Caco-2 (cell line): ENCODE data around the gene ZNF547. TPM values are rescaled to one million over a fixed set of nuclear protein-coding genes. Genes with fewer than 3 reads are reported as not detected.

ENCODE experiments used
- BruUV-seq: library from RNA; stranded (reverse); fragments of 400-500 nt; replicated peaks from 2 replicates; lab custom pipeline; 2021; lab: Mats Ljungman, UMichigan
- CTCF ChIA-PET: fragments of 300-600 bp; sonication (Branson Sonifier 250); formaldehyde crosslinking; loops from one replicate; lab custom pipeline; 2022; ENCODE audit warnings: antibody characterized with exemption; lab: Charles Lee
- POLR2A ChIA-PET: fragments of 300-600 bp; sonication (Branson Sonifier 250); formaldehyde crosslinking; loops from one replicate; lab custom pipeline; 2022; ENCODE audit warnings: antibody characterized with exemption; lab: Charles Lee
- DNase-seq, 2 experiments: peaks; one replicate each; pipeline versions ENCODE4 v3.0.0 to v3.0.0-alpha.2; 2020 to 2022
- H3K27me3 ChIP-seq: replicated peaks from 2 replicates; pipeline ENCODE4 v1.6.0; 2011; ENCODE audit warnings: low read length; ENCODE audit not compliant: control insufficient read depth, insufficient read depth
- H3K36me3 ChIP-seq: 2 replicates; pipeline ENCODE4 v1.5.1; 2011; ENCODE audit warnings: low read length; ENCODE audit not compliant: control insufficient read depth, insufficient read depth
- H3K4me1 ChIP-seq: fragments of 250-450 bp; sonication (Bioruptor Pico); 2 replicates; pipeline ENCODE4 v1.5.1; 2020; ENCODE audit warnings: mild to moderate bottlenecking
- H3K4me3 ChIP-seq: 2 replicates; pipeline ENCODE4 v1.5.1; 2011; ENCODE audit warnings: low read depth, mild to moderate bottlenecking, control low read depth, low read length
- H3K9me3 ChIP-seq: fragments of 250-450 bp; sonication (Bioruptor Pico); 2 replicates; pipeline ENCODE4 v1.5.1; 2020; ENCODE audit warnings: mild to moderate bottlenecking, moderate library complexity
- H3K27ac Mint-ChIP-seq: one replicate; pipeline ENCODE4 v1.8.0; 2022; ENCODE audit warnings: mixed read lengths; ENCODE audit not compliant: unreplicated experiment
- H3K27me3 Mint-ChIP-seq: one replicate; pipeline ENCODE4 v1.8.0; 2022; ENCODE audit warnings: mixed read lengths; ENCODE audit not compliant: insufficient read depth, unreplicated experiment
- H3K36me3 Mint-ChIP-seq: one replicate; pipeline ENCODE4 v1.8.0; 2022; ENCODE audit warnings: mild to moderate bottlenecking, mixed read lengths; ENCODE audit not compliant: insufficient read depth, unreplicated experiment
- H3K4me1 Mint-ChIP-seq: one replicate; pipeline ENCODE4 v1.8.0; 2022; ENCODE audit warnings: low read depth, mixed read lengths; ENCODE audit not compliant: unreplicated experiment
- H3K4me3 Mint-ChIP-seq: one replicate; pipeline ENCODE4 v1.8.0; 2022; ENCODE audit warnings: mild to moderate bottlenecking, moderate library complexity, mixed read lengths; ENCODE audit not compliant: unreplicated experiment
- H3K9me3 Mint-ChIP-seq: one replicate; pipeline ENCODE4 v1.8.0; 2022; ENCODE audit warnings: mixed read lengths; ENCODE audit not compliant: unreplicated experiment
- CTCF ChIP-seq, 2 experiments: fragments of 200-600 bp in 1 of 2; IDR thresholded peaks; 1 replicate in 1 of 2; 2 replicates in 1 of 2; pipeline versions ENCODE4 v1.5.1 to v1.8.0; 2011 to 2022; ENCODE audit warnings: antibody characterized with exemption in 1 of 2, control low read depth in 1 of 2, inconsistent platforms in 1 of 2, low read depth in 1 of 2, low read length in 1 of 2, mild to moderate bottlenecking in 1 of 2, moderate library complexity in 1 of 2; ENCODE audit not compliant: insufficient read depth in 1 of 2, severe bottlenecking in 1 of 2, unreplicated experiment in 1 of 2
- intact Hi-C: fragments of 100-400 bp; cut with micrococcal nuclease; formaldehyde crosslinking; loops from one replicate; pipeline ENCODE4 v1.10.0; 2022; ENCODE audit not compliant: unreplicated experiment
- total RNA-seq: library from RNA; stranded (reverse); gene quantifications from 2 replicates; pipeline ENCODE4 v1.2.3, GENCODE V29; 2022

Gene ZNF547
- total RNA-seq, 1 experiment from 2014 or later: 1.8 TPM

GRCh38 chr19:57348136-57348535 lies 15.2 kb upstream of the ZNF547 start:
- ChIA-PET POLR2A (no interaction called here), CTCF (no interaction called here)
- no peak overlapping the region for H3K27ac Mint-ChIP-seq
- no peak overlapping the region for H3K4me3 Mint-ChIP-seq
- intact Hi-C loops: no loop called here
- Histone ChIP-seq H3K4me3 (no peak overlapping the region), H3K36me3 (no peaks in the 10 kb centered on the region), H3K27me3 (no peaks in the 10 kb centered on the region), H3K4me1 (no peaks in the 10 kb centered on the region), H3K9me3 (no peaks in the 10 kb centered on the region)
- peaks cover 8% of the 10 kb centered on the region for H3K27me3 Mint-ChIP-seq
- no peak for TF ChIP-seq CTCF (IDR thresholded peaks at IDR 0.05; ENCODE audit: insufficient read depth in 1 of 2, low read depth in 1 of 2, low read length in 1 of 2, severe bottlenecking in 1 of 2, unreplicated experiment in 1 of 2)
- no TSS peak for BruUV-seq
- no peaks in the 10 kb centered on the region for H3K36me3 Mint-ChIP-seq
- H3K9me3 Mint-ChIP-seq: peaks cover 14% of the 10 kb centered on the region
- DNase-seq: no peak
- H3K4me1 Mint-ChIP-seq: no peaks in the 10 kb centered on the region

GRCh38 chr19:57350877-57351805 lies 12.2 kb upstream of the ZNF547 start, which contains the start of gene ZNF304:
ZNF304 (plus strand) TSS chr19:57351271; CDS start chr19:57351665, 394 bp downstream.
- intact Hi-C loops: no loop called here
- peaks cover 14% of the 10 kb centered on the region for H3K9me3 Mint-ChIP-seq
- Histone ChIP-seq H3K27me3 (no peaks in the 10 kb centered on the region), H3K4me3 (no peak within 1 kb of the TSS), H3K36me3 (no peaks in the 10 kb centered on the region), H3K4me1 (no peaks in the 10 kb centered on the region), H3K9me3 (no peaks in the 10 kb centered on the region)
- ChIA-PET POLR2A (no interaction called here), CTCF (no interaction called here)
- peaks cover 9% of the 10 kb centered on the region for H3K27me3 Mint-ChIP-seq
- peak within 1 kb of the TSS; percentile 13 for H3K4me3 Mint-ChIP-seq
- H3K27ac Mint-ChIP-seq: no peak within 1 kb of the TSS
- no peaks in the 10 kb centered on the region for H3K4me1 Mint-ChIP-seq
- DNase-seq: no peak
- no peaks in the 10 kb centered on the region for H3K36me3 Mint-ChIP-seq
- TF ChIP-seq CTCF (IDR thresholded peaks at IDR 0.05; ENCODE audit: insufficient read depth in 1 of 2, low read depth in 1 of 2, low read length in 1 of 2, severe bottlenecking in 1 of 2, unreplicated experiment in 1 of 2): no peak
- no TSS peak for BruUV-seq

GRCh38 chr19:57351867-57352266 lies 11.5 kb upstream of the ZNF547 start:
- H3K27ac Mint-ChIP-seq: no peak overlapping the region
- no peaks in the 10 kb centered on the region for H3K4me1 ChIP-seq
- intact Hi-C loops: no loop called here
- TF ChIP-seq CTCF (IDR thresholded peaks at IDR 0.05; ENCODE audit: insufficient read depth in 1 of 2, low read depth in 1 of 2, low read length in 1 of 2, severe bottlenecking in 1 of 2, unreplicated experiment in 1 of 2): no peak
- no peak overlapping the region for H3K4me3 Mint-ChIP-seq
- peaks cover 9% of the 10 kb centered on the region for H3K27me3 Mint-ChIP-seq
- CTCF ChIA-PET: no interaction called here
- no peak for DNase-seq
- H3K27me3 ChIP-seq: no peaks in the 10 kb centered on the region
- H3K9me3 ChIP-seq: no peaks in the 10 kb centered on the region
- H3K36me3 ChIP-seq: no peaks in the 10 kb centered on the region
- H3K4me1 Mint-ChIP-seq: no peaks in the 10 kb centered on the region
- POLR2A ChIA-PET: no interaction called here
- H3K4me3 ChIP-seq: no peak overlapping the region
- no peaks in the 10 kb centered on the region for H3K36me3 Mint-ChIP-seq
- peaks cover 14% of the 10 kb centered on the region for H3K9me3 Mint-ChIP-seq
- no TSS peak for BruUV-seq
